ENCODE data around the gene ATP5PF.
"Not testable (repeated sequence)": the region's sequence is repeated elsewhere in the genome, so short reads cannot be mapped to it uniquely, and the experiment has no call there.

The ATP5PF gene

GRCh38 chr21:25722631-25723030 lies 12.1 kb downstream of the ATP5PF start:
- no peak for DNase-seq (ENCODE audit: low spot score)

DNA sequence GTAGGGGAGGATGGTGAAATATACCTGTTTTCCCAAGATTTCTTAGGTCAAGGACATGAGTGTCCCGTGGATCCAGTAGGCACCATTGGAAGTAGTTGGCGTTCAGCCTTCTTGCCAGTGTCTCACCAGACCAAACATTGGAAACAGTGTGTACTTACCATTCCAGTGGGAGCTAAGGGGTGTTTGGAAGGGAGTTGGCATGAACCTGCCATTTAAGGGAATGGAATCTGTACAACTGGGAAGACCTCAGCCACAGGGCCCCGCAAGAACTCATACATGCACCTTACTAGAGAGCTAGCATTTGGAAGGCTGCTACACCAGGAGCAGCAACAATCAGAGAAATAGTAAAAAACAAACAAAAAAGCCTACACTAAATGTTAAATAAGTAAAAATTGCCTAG lies 12.7 kb downstream of the ATP5PF start:
- no peak for DNase-seq (ENCODE audit: low spot score)

- DNase-seq (ENCODE audit: low spot score) = no peak
These were observed 17.1 kb downstream of the ATP5PF start for GRCh38 chr21:25717491-25718147.

DNA sequence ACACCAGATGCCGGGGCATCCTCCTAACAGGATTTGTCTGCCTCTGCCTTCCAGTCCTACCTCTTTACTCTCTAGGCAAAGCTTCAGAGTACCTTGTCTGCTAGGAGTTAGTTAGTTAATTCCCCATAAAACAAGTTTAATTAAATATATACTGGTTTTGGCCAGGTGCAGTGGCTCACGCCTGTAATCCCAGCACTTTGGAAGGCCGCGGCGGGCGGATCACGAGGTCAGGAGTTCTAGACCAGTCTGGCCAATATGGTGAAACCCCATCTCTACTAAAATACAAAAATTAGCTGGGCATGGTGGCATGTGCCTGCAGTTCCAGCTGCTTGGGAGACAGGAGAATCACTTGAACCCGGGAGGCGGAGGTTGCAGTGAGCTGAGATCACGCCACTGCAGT lies 20.6 kb downstream of the ATP5PF start:
- not testable (repeated sequence) for DNase-seq (ENCODE audit: low spot score)

DNA sequence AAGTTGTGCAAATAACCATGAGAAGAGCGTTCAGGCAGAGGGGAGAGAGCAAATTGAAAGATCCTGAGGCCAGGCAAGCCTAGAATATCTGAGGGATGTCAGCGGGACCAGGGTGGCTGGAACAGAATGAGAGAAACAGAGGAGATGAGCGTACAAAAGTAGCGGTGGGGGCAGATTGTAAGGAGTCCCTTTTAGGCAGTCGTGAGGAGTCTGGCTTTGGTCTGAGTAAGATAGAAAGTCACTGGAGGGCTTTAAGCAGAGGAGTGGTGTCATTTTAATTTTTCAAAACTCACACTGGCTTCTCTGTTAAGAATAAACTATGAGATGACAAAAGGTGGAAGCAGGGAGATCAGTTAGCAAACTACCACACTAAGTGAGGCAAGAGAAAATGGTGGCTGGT lies 24.2 kb downstream of the ATP5PF start:
- no peak for DNase-seq (ENCODE audit: low spot score)

DNA sequence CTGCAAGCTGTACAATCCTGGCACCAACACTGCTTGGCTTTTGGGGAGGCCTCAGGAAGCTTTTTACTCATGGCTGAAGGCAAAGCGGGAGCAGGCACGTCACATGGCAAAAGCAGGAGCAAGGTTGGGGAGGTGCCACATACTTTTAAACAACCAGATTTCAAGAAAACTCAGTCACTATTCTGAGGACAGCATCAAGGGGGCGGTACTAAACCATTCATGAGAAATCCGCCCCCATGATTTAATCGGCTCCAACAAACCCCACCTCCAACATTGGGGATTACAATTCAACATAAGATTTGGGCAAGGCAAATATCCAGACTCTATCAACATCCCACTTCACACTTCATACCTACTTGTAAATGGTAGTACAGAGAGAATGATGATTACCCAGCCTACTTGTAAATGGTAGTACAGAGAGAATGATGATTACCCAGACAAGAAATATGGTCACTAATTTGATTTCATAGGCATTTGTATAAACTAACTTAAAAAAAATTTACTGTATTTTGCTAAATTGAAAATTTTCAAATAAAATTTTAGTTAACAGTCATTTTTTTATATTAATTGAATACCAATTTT lies 24.9 kb downstream of the ATP5PF start:
- DNase-seq (ENCODE audit: low spot score) = no peak

- DNase-seq (ENCODE audit: low spot score) = peak; percentile 49
These were observed 26.1 kb downstream of the ATP5PF start for GRCh38 chr21:25708467-25709065.

DNA sequence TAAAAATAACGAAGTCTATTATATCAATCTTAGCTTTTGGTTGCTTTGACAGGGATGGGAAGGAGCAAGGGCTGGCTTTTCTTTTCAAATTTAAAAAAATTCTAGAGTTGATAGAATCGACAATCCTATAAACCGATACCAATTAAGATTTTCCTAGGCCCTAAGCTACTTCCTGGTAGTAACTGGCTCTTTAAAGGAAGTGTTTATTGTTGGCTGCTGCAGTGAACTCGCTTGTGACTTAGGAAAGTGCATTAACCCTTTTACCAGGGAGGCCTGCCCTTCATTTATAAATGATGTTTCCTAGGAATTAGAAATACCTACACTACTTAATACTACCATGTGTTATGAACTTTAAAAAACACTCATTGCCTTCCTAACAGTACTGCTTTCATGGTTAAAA lies 33.2 kb downstream of the ATP5PF start:
- no peak for DNase-seq (ENCODE audit: low spot score)

DNA sequence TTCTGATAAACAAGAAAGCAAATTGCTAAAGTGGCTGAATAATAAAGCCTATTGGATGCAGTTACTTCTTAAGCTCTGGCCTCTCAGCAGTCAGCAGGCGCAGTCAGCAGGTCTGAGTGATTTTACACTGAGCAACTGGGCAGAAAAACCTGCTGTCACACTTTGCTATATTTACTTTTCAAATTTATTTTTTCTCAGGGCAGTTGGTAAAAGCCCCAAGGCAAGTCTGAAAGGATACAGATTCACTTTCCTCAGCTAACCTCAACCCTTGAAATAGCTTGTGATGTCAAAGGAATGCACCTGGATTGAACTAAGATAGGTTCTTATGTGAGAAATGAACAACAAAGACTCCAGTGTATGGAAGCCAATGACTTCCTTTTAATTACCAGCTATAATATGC lies 34.0 kb downstream of the ATP5PF start:
- no peak for DNase-seq (ENCODE audit: low spot score)

- DNase-seq (ENCODE audit: low spot score) = not testable (repeated sequence)
These were observed 39.2 kb downstream of the ATP5PF start for GRCh38 chr21:25695461-25695860.

GRCh38 chr21:25691976-25692375 lies 42.7 kb downstream of the ATP5PF start:
- no peak for DNase-seq (ENCODE audit: low spot score)

DNA sequence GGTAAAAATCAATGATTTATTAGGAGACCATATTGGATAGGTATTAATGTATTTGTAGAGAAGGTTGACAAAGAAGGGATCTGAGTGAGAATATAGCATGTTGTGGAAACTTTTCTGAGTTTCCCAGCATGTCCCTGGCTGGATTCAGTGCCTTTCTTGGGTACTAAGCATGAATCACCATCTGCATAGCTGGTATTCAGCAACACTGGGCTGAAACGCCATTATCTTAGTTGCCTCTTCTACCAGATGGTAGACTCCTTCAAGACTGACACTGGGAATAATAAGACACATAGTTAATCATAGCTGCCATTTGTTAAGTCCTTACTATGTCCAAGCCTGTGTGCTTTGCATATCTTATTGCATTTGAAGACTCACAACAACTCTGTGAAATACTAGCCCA lies 45.5 kb downstream of the ATP5PF start:
- no peak for DNase-seq (ENCODE audit: low spot score)

GRCh38 chr21:25688275-25689155 lies 46.2 kb downstream of the ATP5PF start:
- no peak for DNase-seq (ENCODE audit: low spot score)

DNA sequence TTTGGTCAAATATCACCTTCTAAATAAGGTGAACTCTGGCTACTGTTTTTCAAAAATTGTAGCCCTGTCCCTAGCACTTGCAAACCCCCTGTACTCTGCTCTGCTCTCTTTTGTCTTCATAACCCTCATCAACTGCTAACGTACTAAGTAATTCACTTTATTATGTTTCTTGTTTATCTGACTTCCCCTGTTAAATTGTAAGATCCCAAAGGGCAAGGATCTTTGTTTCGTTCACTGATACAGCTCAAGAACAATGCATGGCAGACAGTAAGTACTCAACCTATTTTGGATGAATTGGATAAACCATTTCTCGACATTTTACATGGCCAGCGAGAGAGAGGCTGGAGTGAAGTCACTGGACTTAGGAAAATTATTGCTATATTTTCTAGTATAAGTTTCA lies 46.9 kb downstream of the ATP5PF start:
- no peak for DNase-seq (ENCODE audit: low spot score)

GRCh38 chr21:25682382-25682781 lies 52.3 kb downstream of the ATP5PF start:
- no peak for DNase-seq (ENCODE audit: low spot score)

DNA sequence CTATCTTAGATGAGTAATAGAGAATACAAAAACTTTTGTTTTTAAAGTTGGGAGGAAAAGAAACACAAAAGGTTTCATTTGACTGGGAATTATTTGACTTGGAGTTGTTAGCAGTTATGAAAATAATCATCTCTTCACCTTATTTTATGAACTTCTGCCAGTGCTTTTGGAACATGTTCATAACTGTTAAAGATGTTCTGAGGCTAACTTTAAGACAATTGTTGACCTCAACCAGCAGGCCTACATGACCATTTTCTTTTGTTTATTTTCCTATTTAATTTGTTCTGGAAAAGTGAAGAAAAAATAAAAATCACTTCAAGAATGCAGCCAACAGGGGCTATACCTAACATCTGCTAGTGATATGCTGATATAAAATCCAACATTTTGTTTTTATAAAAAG lies 58.3 kb downstream of the ATP5PF start:
- no peak for DNase-seq (ENCODE audit: low spot score)
